ENCODE data around the gene ZNF22. TPM values are rescaled to one million over a fixed set of nuclear protein-coding genes. Genes with fewer than 3 reads are reported as not detected.

Gene ZNF22
- total RNA-seq, 1 donor from 2014 or later = 17.8 TPM

DNA sequence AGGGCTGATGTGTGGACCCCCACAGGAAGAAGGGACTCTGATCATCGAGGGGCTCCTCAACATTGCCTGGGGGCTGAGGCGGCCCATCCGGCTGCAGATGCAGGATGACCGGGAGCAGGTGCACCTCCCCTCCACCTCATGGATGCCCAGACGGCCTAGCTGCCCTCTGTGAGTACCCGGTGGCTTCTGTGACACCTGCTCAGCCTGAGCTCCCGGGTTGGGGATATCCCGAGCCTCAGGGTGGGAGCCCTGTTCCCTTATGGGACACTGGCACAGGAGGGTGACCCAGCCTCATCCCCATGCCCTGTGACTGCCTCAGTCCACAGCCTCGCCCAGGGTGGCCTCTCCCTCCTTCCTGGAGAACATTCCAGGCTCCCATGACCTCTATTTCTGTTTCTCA lies 18.2 kb upstream of the ZNF22 start:
- no peak overlapping the region for H3K4me3 ChIP-seq (ENCODE audit: low read depth, low read length)
- no peak for DNase-seq (ENCODE audit: low read depth)
- TF ChIP-seq, protein P1, sequence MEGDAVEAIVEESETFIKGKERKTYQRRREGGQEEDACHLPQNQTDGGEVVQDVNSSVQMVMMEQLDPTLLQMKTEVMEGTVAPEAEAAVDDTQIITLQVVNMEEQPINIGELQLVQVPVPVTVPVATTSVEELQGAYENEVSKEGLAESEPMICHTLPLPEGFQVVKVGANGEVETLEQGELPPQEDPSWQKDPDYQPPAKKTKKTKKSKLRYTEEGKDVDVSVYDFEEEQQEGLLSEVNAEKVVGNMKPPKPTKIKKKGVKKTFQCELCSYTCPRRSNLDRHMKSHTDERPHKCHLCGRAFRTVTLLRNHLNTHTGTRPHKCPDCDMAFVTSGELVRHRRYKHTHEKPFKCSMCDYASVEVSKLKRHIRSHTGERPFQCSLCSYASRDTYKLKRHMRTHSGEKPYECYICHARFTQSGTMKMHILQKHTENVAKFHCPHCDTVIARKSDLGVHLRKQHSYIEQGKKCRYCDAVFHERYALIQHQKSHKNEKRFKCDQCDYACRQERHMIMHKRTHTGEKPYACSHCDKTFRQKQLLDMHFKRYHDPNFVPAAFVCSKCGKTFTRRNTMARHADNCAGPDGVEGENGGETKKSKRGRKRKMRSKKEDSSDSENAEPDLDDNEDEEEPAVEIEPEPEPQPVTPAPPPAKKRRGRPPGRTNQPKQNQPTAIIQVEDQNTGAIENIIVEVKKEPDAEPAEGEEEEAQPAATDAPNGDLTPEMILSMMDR (conservative IDR thresholded peaks at IDR 0.05; ENCODE audit: low read depth, low read length) = no peak

DNA sequence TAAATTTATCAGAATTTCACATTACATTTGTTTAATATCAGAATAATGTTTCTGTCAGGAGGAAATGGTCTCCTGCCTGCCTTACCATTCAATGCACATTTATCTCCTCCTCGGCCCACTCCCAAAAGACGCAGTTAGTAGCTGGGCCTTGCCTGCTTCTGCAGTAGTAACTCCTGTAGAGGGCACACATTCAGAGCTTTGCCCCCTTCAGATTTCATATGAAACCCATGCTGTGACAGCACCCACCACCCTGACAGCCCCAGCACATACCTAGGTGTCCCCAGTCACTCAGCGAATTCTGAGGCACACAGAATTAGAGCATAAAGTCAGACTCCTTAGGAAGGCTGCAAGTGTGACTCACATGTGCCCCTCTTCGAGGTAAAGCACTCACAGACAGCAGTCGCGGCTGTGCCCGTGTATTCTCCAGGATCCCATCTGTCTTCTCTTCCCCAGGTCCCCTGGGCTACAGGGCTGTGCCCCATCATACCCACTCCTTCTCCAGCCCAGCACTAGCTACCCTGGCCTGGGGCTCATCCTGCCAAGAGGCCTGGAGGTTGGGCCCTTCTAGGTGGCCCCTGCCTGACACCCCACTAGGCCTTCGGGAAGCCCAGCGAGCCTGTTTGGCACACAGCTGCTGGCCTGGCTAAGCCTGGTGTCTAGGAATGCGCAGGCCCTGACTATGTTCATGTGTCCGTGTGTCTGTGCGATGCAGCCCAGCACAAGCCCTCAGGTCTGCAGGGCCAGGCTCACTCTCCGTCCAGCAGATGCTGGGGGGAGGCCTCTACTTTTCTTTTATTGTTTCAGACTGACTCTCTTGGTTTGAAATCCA lies 17.4 kb upstream of the ZNF22 start:
- no peak overlapping the region for H3K4me3 ChIP-seq (ENCODE audit: low read depth, low read length)
- TF ChIP-seq, protein P1 (conservative IDR thresholded peaks at IDR 0.05; ENCODE audit: low read depth, low read length) = no peak
- no peak for DNase-seq (ENCODE audit: low read depth)

DNA sequence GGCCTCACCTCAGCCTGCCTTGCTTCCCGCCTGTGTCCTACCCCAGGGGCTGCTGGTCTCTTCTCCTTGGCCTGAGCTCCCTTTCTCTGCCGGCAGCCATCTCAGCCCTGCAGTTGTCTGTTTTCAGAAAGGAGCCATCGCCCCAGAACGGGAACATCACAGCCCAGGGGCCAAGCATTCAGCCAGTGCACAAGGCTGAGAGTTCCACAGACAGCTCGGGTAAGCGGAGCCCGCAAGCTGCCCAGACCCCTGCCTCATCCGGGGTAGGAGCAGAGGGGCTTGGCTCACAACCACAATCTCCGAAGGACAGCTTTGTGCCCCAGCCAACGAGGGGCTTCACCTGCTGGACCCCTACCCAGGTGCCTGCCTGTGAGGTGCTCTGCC lies 16.8 kb upstream of the ZNF22 start:
- no peak for DNase-seq (ENCODE audit: low read depth)

DNA sequence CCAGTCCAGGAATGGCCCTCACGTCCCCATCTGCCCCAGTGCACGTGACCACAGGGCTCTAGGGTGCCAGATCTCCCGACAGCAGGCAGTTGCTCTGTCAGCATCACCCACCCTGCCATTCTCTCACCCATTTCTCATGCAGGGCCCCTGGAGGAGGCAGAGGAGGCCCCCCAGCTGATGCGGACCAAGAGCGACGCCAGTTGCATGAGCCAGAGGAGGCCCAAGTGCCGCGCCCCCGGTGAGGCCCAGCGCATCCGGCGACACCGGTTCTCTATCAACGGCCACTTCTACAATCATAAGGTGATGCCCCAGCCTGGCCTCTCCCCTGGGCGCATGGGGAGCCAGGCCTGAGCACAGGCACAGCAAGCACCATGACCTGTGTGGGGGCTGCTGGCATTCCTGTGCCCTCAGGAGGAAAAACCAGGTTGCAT lies 16.0 kb upstream of the ZNF22 start:
- no peak for DNase-seq (ENCODE audit: low read depth)
- TF ChIP-seq, protein P1 (conservative IDR thresholded peaks at IDR 0.05; ENCODE audit: low read depth, low read length) = no peak
- H3K4me3 ChIP-seq (ENCODE audit: low read depth, low read length) = no peak overlapping the region

More for the DNA sequence above, 16.8 kb upstream of the ZNF22 start:
- no peak overlapping the region for H3K4me3 ChIP-seq (ENCODE audit: low read depth, low read length)
- TF ChIP-seq, protein P1 (conservative IDR thresholded peaks at IDR 0.05; ENCODE audit: low read depth, low read length) = no peak

DNA sequence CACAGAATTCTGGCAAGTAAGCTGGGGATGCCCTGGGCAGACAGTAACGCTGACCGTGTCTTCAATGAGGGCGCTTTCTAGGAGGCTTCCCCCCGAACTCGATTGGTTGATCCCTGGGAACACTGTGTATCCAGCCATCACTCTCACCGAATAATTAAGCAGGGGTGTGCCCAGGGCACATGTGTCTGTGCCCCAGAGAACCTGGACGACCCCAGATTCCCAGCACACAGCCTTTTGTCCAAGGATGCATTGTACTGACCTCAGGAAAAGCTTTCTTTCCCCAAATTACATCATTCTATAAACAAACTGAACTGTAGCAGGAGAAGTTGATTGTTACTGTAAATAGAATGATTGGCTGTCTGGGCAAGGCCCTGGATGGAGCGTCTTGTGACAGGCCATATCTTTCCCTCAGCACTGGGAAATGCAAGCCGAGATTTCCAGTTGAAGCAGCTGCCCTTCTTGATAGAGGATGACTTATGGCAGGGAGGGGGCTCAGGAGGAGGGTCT lies 15.5 kb upstream of the ZNF22 start:
- no peak for DNase-seq (ENCODE audit: low read depth)
- H3K4me3 ChIP-seq (ENCODE audit: low read depth, low read length) = no peak overlapping the region
- TF ChIP-seq, protein P1 (conservative IDR thresholded peaks at IDR 0.05; ENCODE audit: low read depth, low read length) = no peak

DNA sequence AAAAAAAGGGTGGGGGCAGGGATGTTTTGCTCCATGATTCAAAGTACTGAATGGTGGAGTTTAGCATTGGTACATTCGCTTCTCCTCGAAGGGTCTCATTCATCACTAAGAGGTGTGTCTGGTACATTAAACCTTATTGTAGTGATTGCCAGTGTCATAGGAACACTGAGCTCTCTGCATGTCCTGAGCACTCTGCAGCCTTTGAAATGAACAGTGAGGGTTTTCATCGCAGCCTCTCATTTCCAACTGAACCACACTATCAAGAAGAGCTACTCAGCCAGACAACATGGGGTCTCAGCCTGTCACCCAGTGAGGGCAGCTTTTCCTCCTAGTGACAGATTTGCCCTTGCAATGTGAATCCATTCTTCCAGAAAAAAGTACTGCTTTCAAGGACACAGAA lies 14.5 kb upstream of the ZNF22 start:
- H3K4me3 ChIP-seq (ENCODE audit: low read depth, low read length) = no peak overlapping the region
- TF ChIP-seq, protein P1 (conservative IDR thresholded peaks at IDR 0.05; ENCODE audit: low read depth, low read length) = no peak
- DNase-seq (ENCODE audit: low read depth) = no peak

DNA sequence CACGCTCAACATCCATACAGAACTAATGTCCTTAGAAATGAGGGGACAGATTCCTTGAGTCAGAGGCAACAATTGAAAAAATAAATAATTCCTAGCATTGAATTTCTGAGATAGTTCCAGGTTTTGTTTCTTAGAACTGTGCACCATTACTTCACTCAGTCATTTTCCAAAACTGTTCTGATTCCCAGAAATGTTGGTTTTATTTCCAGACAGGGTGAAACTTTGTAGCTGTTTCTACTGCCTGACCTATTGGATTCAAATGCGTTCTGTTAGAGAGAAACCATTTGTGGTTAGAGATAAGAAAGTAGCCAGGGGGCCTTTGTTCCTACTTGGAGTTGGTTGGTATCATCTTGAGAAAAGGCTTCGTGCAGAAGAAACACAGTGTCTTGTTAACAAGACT lies 14.1 kb upstream of the ZNF22 start:
- TF ChIP-seq, protein P1 (conservative IDR thresholded peaks at IDR 0.05; ENCODE audit: low read depth, low read length) = no peak
- H3K4me3 ChIP-seq (ENCODE audit: low read depth, low read length) = no peak overlapping the region
- DNase-seq (ENCODE audit: low read depth) = no peak
